ENCODE results near the gene IPPK.

DNA sequence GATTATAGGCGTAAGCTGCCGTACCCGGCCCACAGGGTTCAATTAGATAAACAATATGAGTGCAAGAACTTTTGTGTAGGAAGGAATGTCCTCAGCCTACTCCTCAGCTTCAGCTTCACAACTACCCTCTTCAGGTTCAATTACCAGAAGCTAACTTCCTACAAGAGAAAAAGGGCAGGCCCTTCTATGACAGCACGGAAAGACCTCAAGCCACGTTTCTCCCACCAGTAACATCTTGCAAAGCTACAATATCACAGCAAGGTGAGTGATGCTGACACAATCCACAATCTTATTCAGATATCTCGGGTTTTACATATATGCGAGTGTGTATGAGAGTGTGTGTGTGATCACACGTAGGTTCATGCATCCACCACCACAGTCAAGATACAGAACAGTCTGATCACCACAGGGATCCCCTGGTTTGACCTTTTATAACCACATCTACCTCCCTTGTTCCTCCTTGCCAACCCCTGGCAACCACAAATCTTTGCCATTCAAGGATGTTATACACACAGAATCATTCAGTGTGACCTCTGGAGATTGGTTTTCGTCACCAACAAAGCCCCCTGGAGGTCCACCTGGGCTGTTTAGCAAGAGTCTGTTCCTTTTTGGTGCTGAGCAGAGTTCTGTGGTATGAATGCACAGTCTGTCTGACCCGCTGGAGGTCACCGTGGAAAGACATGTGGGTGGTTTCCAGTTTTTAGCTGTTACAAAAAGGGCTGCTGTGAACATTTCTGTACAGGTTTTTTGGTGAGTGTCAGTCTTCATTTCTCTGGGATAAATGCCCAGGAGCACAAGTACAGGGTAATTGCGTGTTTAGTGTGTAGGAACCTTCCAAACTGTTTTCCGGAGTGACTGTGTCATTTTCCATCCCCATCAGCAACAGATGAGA, 38.2 kb downstream of the IPPK start:
- TF ChIP-seq SP1 (IDR thresholded peaks at IDR 0.05; ENCODE audit: low read depth) = no peak
- no peak for TF ChIP-seq POLR2A (IDR thresholded peaks at IDR 0.05; ENCODE audit: borderline replicate concordance, extremely low read depth, insufficient read depth, insufficient read length)
- TF ChIP-seq ZNF274 (IDR thresholded peaks at IDR 0.05; ENCODE audit: low read depth, low read length) = no peak
- TF ChIP-seq, protein P1, sequence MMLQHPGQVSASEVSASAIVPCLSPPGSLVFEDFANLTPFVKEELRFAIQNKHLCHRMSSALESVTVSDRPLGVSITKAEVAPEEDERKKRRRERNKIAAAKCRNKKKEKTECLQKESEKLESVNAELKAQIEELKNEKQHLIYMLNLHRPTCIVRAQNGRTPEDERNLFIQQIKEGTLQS (IDR thresholded peaks at IDR 0.05) = no peak
- TF ChIP-seq, protein P2, sequence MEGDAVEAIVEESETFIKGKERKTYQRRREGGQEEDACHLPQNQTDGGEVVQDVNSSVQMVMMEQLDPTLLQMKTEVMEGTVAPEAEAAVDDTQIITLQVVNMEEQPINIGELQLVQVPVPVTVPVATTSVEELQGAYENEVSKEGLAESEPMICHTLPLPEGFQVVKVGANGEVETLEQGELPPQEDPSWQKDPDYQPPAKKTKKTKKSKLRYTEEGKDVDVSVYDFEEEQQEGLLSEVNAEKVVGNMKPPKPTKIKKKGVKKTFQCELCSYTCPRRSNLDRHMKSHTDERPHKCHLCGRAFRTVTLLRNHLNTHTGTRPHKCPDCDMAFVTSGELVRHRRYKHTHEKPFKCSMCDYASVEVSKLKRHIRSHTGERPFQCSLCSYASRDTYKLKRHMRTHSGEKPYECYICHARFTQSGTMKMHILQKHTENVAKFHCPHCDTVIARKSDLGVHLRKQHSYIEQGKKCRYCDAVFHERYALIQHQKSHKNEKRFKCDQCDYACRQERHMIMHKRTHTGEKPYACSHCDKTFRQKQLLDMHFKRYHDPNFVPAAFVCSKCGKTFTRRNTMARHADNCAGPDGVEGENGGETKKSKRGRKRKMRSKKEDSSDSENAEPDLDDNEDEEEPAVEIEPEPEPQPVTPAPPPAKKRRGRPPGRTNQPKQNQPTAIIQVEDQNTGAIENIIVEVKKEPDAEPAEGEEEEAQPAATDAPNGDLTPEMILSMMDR (IDR thresholded peaks at IDR 0.05 in 2 of 3, conservative IDR thresholded peaks at IDR 0.05 in 1 of 3; ENCODE audit: borderline replicate concordance in 1 of 3, insufficient read depth in 1 of 3, low read depth in 2 of 3, low read length in 2 of 3) = no peak
- no peak for TF ChIP-seq YY1 (IDR thresholded peaks at IDR 0.05; ENCODE audit: extremely low read depth, insufficient replicate concordance, low read depth, low read length)
- TF ChIP-seq ZFX (IDR thresholded peaks at IDR 0.05) = no peak
- TF ChIP-seq, protein P3, sequence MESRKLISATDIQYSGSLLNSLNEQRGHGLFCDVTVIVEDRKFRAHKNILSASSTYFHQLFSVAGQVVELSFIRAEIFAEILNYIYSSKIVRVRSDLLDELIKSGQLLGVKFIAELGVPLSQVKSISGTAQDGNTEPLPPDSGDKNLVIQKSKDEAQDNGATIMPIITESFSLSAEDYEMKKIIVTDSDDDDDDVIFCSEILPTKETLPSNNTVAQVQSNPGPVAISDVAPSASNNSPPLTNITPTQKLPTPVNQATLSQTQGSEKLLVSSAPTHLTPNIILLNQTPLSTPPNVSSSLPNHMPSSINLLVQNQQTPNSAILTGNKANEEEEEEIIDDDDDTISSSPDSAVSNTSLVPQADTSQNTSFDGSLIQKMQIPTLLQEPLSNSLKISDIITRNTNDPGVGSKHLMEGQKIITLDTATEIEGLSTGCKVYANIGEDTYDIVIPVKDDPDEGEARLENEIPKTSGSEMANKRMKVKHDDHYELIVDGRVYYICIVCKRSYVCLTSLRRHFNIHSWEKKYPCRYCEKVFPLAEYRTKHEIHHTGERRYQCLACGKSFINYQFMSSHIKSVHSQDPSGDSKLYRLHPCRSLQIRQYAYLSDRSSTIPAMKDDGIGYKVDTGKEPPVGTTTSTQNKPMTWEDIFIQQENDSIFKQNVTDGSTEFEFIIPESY (IDR thresholded peaks at IDR 0.05; ENCODE audit: extremely low read depth, insufficient replicate concordance, low read length) = no peak
- TF ChIP-seq EZH2 (IDR thresholded peaks at IDR 0.05) = no peak
- no peak for TF ChIP-seq EZH2phosphoT487 (IDR thresholded peaks at IDR 0.05; ENCODE audit: borderline replicate concordance)

All from HCT116 (cell line).